GM13977 (cell line): ENCODE data around the gene ZMYND8.
A peak's percentile ranks its signal among the peaks of the same experiment; 100 is the strongest.

ENCODE experiments used
- DNase-seq: peaks from one replicate; pipeline ENCODE4 v3.0.0; 2012; ENCODE audit warnings: low spot score
- in situ Hi-C: fragments of 300-500 bp; cut with MboI; formaldehyde crosslinking; loops from one replicate; pipeline ENCODE4 v1.12.0; 2022; ENCODE audit warnings: low sequenced_read_pairs, low pct_unique_long_range_greater_than_20kb, mixed read lengths, inconsistent platforms; ENCODE audit not compliant: unreplicated experiment
- TF ChIP-seq, protein P1 (sequence below): IDR thresholded peaks from 2 replicates; pipeline ENCODE4 v1.5.1; 2012; ENCODE audit warnings: mild to moderate bottlenecking, control low read depth; ENCODE audit not compliant: insufficient read depth; ENCODE audit errors: extremely low read depth, missing control alignments

The ZMYND8 gene

DNA sequence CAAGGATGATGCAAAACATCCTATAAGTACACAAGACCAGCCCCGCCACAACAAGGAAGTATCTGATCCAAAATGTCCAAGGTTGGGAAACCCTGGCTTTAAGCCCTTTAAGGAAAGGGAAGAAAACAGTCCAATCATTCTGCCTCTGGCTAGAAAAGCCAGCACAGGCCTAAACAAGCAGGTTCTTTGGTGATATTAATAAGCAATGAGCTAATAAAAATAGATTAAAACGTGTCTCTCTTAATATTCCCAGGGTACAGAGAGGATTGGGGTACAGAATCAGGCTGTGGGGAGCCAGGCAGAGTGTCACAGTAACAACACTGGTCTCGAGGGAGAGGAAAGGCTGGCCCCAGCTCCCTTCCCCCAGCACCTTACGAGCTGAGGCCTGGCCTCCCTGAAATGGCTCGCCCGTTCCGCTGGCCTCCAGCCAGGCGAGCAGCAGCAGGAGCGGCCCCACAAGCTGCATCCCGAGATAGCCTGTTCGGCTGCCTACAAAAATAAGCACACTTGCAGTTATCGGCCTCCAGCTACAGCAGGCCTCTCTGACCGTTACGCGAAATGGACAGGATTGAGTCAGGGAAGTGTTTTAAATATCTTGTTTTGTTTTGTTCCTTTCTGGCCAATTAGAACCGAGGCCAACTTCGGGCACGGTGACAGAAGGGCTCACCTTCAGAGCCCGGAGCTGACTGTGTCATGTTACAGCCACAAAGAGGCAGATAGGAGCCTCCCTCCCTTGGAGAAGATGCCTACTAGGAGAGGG lies 4.0 kb upstream of the ZMYND8 start:
- in situ Hi-C loops, result no loop called here
- TF ChIP-seq, protein P1, sequence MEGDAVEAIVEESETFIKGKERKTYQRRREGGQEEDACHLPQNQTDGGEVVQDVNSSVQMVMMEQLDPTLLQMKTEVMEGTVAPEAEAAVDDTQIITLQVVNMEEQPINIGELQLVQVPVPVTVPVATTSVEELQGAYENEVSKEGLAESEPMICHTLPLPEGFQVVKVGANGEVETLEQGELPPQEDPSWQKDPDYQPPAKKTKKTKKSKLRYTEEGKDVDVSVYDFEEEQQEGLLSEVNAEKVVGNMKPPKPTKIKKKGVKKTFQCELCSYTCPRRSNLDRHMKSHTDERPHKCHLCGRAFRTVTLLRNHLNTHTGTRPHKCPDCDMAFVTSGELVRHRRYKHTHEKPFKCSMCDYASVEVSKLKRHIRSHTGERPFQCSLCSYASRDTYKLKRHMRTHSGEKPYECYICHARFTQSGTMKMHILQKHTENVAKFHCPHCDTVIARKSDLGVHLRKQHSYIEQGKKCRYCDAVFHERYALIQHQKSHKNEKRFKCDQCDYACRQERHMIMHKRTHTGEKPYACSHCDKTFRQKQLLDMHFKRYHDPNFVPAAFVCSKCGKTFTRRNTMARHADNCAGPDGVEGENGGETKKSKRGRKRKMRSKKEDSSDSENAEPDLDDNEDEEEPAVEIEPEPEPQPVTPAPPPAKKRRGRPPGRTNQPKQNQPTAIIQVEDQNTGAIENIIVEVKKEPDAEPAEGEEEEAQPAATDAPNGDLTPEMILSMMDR, result no peak
- peak; percentile 44 for DNase-seq

DNA sequence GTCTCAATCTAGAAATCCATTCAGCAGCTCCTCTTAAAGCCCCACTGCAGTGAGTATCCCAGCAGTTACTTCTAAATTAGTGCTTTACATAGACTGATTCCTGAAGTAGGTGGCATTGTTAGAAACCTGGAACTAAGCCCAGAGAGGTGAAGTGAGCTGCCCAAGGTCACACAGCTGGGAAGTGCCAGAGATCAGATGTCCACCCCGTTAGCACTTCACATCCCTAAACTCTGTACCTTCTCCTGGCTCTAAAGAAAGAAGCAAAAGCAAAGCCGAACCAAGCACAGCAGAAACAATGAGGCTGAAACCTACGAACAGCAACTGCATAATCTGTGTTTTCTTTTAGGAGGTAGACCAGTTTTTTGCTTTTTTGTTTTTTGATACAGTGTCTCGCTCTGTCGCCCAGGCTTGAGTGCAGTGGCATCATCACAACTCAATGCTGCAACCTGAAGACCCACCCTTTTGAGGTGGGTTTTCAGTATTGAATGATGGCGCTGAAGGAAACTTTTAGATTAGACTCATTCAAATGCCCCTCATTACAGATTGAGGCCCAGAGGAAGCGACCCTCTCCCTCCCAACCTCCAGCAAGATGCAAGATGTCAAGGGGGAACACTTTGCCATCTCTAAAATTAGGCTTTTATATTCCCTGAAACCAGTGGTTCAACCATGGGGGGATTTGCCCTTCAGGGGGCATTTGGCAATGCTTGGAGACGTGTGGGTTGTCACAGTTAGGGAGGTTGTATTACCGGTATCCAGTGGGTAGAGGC lies 3.2 kb upstream of the ZMYND8 start:
- TF ChIP-seq, protein P1, result no peak
- in situ Hi-C loops, result no loop called here
- DNase-seq, result no peak

DNA sequence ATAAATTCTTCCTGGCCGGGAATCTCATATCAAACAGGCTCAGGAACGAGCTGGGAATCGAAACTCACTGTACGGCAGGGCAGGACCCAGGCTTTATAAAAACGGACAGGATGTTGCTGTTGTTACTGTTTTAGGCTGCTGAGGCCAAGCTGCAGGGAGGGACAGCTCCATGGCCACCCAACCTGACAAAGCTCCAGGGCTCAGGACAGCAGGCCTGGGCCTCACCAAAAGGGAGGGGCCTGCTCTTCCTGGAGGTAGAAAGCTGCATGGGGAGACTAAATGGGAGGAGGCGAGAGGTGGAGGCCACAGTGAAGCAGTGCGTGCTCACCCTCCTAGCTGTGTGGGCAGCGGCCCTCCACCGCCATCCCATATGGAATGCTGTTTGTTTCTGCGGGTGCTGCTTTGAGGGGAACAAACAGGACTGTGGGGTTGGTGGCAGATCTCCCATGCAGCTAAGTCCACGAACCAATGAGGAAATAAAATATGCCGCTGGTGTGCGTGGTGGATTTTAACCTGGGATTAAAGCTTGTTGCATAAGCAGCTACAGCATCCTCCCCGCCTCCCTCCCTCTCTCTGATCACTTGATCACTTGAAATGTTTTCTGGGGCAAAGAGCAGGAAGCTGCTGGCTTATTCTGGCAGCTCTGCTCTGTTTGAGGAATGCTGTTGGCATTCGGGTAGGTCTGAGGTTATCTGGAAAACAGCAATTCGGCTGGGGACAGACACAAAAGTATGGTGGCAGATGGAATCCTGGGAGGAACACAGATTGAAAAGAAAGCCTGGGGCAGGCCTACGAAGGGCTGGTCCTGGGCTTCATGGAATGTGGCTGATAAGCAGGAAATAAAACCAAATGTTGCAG lies 2.4 kb upstream of the ZMYND8 start:
- DNase-seq, result no peak
- TF ChIP-seq, protein P1, result no peak
- in situ Hi-C loops, result no loop called here

DNA sequence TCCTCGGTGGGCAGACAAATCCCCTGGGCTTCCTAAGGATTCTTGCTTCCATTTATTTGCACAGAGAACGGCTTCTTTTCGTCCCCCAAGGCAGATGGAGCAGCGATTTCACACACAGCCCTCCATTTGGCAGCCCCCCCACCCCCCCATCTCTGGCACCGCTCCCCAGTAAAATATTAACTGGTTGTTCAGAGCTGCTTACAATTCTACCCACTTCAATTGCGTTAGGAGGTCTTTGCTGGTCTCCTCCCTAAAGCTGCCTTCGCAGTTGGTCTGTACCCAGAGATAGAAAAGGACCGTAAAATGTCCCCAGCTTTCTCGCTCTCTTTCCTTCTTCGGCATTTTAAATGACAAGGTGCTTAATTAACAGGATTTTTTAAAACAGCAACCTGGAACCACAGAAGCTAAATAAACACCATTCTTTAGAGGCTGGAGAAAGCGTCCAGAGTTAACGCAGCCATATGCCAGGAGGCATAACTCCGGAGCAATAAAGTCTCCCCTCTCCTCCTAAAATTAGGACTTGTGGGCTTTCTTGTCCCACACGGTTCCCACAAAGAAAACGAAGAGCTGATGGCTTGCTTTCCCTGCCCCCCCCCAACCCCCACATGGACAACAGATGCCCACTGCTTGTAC lies 1.7 kb upstream of the ZMYND8 start:
- in situ Hi-C loops, result no loop called here
- DNase-seq, result no peak
- TF ChIP-seq, protein P1, result no peak

GRCh38 chr20:47357296-47358038 lies 968 bp upstream of the ZMYND8 start:
- in situ Hi-C loops, result no loop called here
- peak; percentile 73 for DNase-seq
- TF ChIP-seq, protein P1, result no peak
